ENCODE measurements around the gene STAT2.
"Not testable (repeated sequence)": the region's sequence is repeated elsewhere in the genome, so short reads cannot be mapped to it uniquely, and the experiment has no call there.

STAT2 gene

GRCh38 chr12:56359851-56360767 lies at the start of gene STAT2:
Gene STAT2 (minus strand): TSS chr12:56360107. CDS start chr12:56356571, 3,536 bp downstream.
- DNase-seq (ENCODE audit: low read depth), result peak; percentile 100

GRCh38 chr12:56408799-56409417 lies 49.0 kb upstream of the STAT2 start:
- DNase-seq (ENCODE audit: low read depth), result no peak

- not testable (repeated sequence) for DNase-seq (ENCODE audit: low read depth)
These were observed 44.3 kb upstream of the STAT2 start for GRCh38 chr12:56404227-56404626.

- not testable (repeated sequence) for DNase-seq (ENCODE audit: low read depth)
These were observed 41.7 kb upstream of the STAT2 start for GRCh38 chr12:56401612-56402011.

DNA sequence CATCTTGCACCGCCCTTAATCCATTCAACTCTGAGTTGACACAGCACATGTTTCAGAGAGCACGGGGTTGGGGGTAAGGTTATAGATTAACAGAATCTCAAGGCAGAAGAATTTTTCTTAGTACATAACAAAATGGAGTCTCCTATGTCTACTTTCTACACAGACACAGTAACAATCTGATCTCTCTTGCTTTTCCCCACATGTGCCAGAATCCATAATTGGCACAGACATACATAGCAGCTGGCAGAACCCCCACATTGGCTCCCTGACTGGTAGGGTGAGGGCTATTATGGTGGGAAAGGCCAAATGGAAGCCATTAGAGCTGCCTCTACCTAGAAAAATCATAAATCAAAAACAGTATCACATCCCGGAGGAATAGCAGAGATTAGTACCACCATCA lies 41.2 kb upstream of the STAT2 start:
- DNase-seq (ENCODE audit: low read depth), result not testable (repeated sequence)

GRCh38 chr12:56399466-56399865 lies 39.6 kb upstream of the STAT2 start:
- not testable (repeated sequence) for DNase-seq (ENCODE audit: low read depth)

DNA sequence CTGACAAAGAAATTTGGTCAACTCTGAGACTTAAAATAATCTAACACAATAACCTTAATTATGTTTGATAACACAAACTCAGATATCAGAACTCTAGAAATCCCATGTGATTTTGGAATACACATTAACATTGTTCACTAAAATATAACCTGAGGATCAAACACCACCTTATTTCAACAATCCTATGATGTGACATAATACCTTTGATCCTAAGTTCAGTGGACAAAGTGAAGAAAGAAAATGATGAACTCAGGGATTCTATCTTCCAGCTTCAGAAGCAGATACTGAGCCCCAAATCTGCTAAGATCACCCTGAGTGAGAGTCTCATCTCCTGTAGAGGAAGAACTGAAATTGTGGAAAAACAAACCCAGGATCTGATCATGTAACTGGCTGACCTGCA lies 38.4 kb upstream of the STAT2 start:
- DNase-seq (ENCODE audit: low read depth), result no peak

- no peak for DNase-seq (ENCODE audit: low read depth)
These were observed 32.4 kb upstream of the STAT2 start for GRCh38 chr12:56392331-56392730.

- DNase-seq (ENCODE audit: low read depth), result no peak
These were observed 31.8 kb upstream of the STAT2 start for GRCh38 chr12:56391721-56392120.

DNA sequence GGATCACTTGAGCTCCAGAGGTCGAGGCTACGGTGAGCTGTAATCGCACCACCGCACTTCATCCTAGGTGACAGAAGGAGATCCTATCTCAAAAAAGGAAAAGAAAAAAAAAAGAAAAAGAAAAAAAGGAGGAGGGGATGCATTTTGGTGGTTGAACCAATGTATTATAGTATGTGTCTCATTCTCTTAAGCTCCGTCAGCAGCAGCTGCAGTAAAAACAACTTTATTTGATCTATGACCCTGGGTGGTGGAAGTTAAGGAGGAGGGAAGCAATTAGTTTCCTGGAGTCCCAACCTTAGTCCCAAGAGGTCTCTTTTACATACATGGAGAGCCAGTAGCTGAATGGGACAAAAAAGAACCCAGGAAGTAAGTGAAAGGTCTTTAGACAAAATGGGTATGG lies 29.5 kb upstream of the STAT2 start:
- DNase-seq (ENCODE audit: low read depth), result no peak

DNA sequence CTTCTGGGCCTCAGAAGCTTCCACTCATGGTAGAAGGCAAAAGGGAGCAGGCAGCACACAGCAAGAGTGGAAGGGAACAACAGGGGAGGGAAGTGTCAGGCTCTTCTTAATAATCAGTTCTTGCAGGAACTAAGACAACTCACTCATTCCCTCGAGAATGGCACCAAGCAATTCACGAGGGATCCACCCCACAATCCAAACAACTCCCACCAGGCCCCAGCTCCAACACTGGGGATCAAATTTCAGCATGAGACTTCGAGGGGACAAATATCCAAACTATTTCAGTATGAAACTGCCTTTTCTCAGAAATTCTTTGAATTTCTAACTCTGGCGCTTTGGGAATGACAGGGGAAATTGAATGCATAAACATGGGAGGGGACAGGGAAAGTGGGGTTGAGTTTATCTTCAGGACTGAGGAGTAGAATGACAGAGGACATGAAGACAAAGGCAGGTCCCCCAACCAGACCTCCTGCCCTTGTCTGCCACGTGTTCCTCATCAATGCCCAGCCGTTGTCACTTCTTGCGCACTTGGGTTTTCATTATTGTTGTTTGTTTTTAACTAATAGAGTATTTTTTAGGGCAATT lies 27.3 kb upstream of the STAT2 start:
- peak; percentile 10 for DNase-seq (ENCODE audit: low read depth)

- no peak for DNase-seq (ENCODE audit: low read depth)
These were observed 26.0 kb upstream of the STAT2 start for GRCh38 chr12:56385873-56386272.

- DNase-seq (ENCODE audit: low read depth), result no peak
These were observed 22.7 kb upstream of the STAT2 start for GRCh38 chr12:56382611-56383010.

GRCh38 chr12:56377989-56378316 lies 18.0 kb upstream of the STAT2 start:
- DNase-seq (ENCODE audit: low read depth), result no peak

- no peak for DNase-seq (ENCODE audit: low read depth)
These were observed 17.5 kb upstream of the STAT2 start for GRCh38 chr12:56377310-56377988.

DNA sequence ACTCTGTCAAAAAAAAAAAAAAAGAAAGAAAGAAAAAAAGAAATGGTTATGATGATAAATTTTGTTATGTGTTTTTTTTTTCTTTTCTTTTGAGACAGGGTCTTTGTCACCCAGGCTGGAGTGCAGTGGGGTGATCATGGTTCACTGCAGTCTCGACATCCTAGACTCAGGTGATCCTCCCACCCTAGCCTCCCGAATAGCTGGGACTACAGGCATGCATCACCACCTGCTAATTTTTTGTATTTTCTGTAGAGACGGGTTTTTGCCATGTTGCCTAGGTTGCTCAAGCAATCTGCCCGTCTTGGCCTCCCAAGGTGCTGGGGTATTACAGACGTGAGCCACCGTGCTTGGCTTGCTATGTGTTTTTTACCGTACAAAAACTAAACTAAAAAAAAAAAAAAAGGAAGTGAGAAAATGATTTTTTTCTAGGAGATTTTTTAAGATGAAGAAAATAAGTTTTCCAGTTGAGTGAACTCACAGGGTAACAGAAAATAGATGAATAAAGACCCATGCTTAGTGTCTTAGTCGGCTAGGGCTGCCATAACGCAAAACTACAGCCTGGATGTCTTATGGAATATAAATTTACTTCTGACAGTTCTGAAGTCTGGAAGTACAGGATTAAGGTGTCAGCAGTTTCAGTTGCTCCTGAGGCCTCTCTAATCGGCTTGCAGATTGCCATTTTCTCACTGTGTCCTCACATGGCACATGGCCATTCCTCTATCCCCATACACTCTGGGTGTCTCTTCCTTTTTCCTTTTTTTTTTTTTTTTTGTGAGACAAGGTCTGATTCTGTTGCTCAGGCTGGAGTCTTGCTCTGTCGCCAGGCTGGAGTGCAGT lies 15.9 kb upstream of the STAT2 start:
- DNase-seq (ENCODE audit: low read depth), result no peak

DNA sequence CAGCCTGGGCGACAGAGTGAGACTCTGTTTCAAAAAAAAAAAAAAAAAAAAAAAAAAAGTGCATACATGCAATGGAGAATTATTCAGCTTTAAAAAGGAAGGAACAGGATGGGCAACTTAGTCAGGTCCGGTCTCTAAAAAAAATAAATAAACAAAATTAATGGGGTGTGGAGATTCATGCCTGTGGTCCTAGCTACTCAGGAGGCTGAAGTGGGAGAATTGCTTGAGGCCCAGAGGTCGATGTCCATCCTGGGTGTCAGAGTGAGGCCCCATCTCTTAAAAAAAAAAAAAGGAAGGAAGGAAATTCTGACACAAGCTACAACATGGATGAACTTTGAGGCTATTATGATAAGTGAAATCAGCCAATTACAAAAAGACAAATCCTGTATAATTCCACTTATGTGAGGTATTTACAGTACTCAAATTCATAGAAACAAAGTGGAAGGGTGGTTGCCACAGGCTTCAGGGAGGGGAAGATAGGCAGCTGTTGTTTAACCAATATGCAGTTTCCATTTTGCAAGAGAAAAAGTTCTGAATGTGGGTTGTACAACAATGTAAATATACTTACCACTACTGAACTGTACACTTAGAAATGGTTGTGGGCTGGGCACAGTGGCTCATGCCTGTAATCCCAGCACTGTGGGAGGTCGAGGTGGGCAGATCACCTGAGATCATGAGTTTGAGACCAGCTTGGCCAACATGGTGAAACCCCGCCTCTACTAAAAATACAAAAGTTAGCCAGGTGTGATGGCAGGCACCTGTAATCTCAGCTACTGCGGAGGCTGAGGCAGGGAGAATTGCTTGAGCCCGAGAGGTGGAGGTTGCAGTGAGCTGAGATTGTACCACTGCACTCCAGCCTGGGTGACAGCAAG lies 15.1 kb upstream of the STAT2 start:
- DNase-seq (ENCODE audit: low read depth), result no peak

DNA sequence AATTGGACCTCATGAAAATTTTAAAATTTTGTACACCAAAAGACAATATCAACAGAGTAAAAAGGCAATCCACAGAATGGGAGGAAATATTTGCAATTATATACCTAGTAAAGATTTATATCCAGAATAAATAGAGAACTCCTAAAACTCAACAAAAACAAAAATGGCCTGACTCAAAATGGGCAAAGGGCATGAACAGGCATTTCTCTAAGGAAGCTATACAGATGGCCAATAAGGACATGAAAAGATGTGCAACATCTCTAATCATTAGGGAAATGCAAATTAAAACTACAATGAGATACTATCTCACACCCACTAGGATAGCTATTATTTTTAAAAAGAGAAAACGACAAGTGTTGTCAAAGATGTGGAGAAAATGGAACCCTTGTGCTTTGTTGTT lies 13.6 kb upstream of the STAT2 start:
- DNase-seq (ENCODE audit: low read depth), result no peak

DNA sequence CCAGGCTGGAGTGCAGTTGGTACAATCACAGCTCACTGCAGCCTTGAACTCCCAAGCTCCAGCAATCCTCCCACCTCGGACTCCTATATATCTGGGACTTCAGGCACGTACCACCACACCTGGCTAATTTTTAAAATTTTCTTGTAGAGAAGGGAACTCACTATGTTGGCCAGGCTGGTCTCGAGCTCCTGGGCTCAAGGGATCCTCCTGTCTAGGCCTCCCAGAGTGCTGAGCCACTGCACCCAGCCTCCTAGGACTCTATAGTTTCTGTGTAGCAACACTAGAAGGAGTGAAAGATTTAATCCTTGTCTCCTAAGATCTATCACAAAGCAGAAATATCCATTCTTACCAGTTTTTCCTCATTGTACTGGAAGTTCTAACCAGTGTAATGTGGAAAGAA lies 7.0 kb upstream of the STAT2 start:
- no peak for DNase-seq (ENCODE audit: low read depth)

DNA sequence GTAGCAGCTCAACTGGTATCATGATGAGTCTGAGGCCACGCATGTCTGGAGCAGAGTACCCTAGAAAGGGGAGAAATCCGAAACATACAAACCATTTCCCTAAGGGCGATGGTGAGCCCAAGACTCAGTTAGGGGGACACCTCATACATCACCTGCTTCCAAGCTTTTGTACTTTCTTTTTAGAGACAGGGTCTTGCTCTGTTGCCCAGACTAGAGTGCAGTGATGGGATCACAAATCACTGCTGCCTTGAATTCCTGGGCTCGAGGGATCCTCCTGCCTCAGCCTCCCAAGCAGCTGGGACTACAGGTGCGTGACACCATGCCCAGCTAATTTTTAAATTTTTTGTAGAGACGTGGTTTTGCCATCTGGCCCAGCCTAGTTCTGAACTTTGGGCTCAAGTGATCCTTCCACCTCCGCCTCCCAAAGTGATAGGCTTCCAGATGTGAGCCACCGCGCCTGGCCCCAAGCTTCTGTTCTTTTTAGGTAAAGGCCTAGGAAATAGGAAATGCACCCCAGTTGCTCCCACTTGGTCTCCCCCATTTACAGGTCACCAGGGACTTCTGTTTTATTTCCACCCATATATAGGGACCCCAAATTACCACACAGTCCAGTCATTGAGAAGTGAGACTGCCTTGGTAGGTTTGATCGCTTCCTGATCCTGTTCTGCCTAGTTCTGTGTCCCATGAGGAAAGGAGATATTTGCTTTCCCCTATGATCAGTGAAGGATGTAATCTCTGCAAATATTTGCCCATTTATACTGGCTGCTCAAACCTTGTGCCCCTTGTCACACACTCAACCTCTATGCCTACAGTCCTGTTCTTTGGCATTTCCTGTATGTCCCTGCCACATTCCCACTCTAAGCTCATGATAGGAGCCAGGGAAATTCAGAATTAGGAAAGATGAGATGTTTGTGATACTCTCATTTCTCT lies 2.5 kb upstream of the STAT2 start, which contains the start of gene APOF:
Gene APOF, minus strand, starts transcription at position 728 of the 930 bp plus-strand sequence. Its CDS starts 112 bp downstream, at position 616.
- no peak for DNase-seq (ENCODE audit: low read depth)
